SK-N-SH (cell line): Measurements from ENCODE around the gene AADAT.

ENCODE experiments used
- EP300 ChIP-seq, 2 experiments: IDR thresholded peaks; 2 replicates each; pipeline versions ENCODE4 v1.4.0 to v1.6.1; 2012; ENCODE audit warnings: borderline replicate concordance in 1 of 2, low read depth in 1 of 2, low read length in 1 of 2
- EZH2phosphoT487 ChIP-seq: fragments of 200-600 bp; sonication (generic); IDR thresholded peaks from 2 replicates; pipeline ENCODE4 v1.6.1; 2017; ENCODE audit warnings: low read depth, mixed run types, mild to moderate bottlenecking, antibody characterized with exemption, moderate library complexity, borderline replicate concordance
- JUND ChIP-seq: IDR thresholded peaks from 2 replicates; pipeline ENCODE4 v1.4.0; 2012
- POLR2AphosphoS5 ChIP-seq: IDR thresholded peaks from 2 replicates; pipeline ENCODE4 v1.6.1; 2012; ENCODE audit warnings: low read depth, low read length
- TAF1 ChIP-seq: IDR thresholded peaks from 2 replicates; pipeline ENCODE4 v1.6.1; 2012; ENCODE audit warnings: low read depth, mild to moderate bottlenecking, low read length, moderate library complexity, borderline replicate concordance
- TF ChIP-seq, protein P1 (sequence below): fragments of 200-600 bp; sonication (generic); IDR thresholded peaks from 2 replicates; pipeline ENCODE4 v1.6.1; 2017; ENCODE audit warnings: antibody characterized with exemption, mild to moderate bottlenecking, moderate library complexity

DNA sequence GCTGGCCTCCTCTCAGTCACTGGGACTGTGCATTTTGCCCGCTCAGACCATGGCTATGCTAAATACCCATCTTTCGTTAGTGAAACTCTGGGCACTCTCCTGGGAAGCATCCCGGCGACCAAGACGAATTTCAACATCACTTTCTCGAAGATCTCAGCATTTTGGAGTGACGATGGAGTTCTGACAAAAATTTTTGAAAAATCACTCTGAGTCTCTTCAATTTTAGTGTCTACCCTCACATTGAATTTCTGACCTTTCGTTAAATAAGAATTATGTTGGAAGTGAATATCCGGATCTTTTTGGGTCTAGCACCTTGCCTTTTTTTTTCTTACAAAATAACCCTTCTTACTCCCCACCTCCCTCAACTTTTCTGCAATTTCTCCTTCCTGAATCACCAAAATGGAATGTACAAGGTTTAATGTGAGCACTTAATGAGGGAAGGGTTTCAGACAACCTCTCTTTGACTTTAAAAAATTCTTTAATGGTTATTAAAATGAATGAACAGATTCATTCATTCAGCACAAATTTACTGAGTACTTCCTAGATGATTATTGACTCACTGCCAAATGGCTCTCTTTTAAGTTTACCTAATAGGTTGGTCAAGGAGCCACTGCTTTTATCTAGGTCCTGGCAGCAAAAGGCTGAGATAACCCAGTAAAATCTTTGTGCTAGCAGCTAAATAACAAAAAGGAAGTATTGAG lies 746 bp upstream of the AADAT start:
- TF ChIP-seq, protein P1, sequence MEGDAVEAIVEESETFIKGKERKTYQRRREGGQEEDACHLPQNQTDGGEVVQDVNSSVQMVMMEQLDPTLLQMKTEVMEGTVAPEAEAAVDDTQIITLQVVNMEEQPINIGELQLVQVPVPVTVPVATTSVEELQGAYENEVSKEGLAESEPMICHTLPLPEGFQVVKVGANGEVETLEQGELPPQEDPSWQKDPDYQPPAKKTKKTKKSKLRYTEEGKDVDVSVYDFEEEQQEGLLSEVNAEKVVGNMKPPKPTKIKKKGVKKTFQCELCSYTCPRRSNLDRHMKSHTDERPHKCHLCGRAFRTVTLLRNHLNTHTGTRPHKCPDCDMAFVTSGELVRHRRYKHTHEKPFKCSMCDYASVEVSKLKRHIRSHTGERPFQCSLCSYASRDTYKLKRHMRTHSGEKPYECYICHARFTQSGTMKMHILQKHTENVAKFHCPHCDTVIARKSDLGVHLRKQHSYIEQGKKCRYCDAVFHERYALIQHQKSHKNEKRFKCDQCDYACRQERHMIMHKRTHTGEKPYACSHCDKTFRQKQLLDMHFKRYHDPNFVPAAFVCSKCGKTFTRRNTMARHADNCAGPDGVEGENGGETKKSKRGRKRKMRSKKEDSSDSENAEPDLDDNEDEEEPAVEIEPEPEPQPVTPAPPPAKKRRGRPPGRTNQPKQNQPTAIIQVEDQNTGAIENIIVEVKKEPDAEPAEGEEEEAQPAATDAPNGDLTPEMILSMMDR, result no peak
- TF ChIP-seq JUND, result no peak
- no peak for TF ChIP-seq POLR2AphosphoS5
- TF ChIP-seq TAF1, result no peak
- TF ChIP-seq EZH2phosphoT487, result no peak
- no peak for TF ChIP-seq EP300 (IDR thresholded peaks at IDR 0.05; ENCODE audit: borderline replicate concordance in 1 of 2, low read depth in 1 of 2, low read length in 1 of 2)
